Fibroblast of villous mesenchyme (primary cell): Measurements from ENCODE around the gene LTF. TPM values are rescaled to one million over a fixed set of nuclear protein-coding genes. Genes with fewer than 3 reads are reported as not detected.

ENCODE experiments used
- DNase-seq: peaks from one replicate; pipeline ENCODE4 v3.0.0-alpha.2; 2010; ENCODE audit warnings: low read depth
- H3K4me3 ChIP-seq: 2 replicates; pipeline ENCODE4 v1.5.1; 2011; ENCODE audit warnings: low read depth, mild to moderate bottlenecking, low read length
- CTCF ChIP-seq: IDR thresholded peaks from 2 replicates; pipeline ENCODE4 v1.5.1; 2012; ENCODE audit warnings: low read depth, mild to moderate bottlenecking, low read length; ENCODE audit not compliant: insufficient read depth
- total RNA-seq: library from RNA; depleted of rRNA; stranded (reverse); fragments of >200 nt; gene quantifications from 2 replicates; pipeline ENCODE4 v1.2.3, GENCODE V29; 2012

Gene LTF
- total RNA-seq, 1 donor: under 0.01 TPM

GRCh38 chr3:46463120-46463867, 1.4 kb downstream of the LTF start:
- no peak for DNase-seq
- H3K4me3 ChIP-seq: no peak overlapping the region
- no peak for TF ChIP-seq CTCF

DNA sequence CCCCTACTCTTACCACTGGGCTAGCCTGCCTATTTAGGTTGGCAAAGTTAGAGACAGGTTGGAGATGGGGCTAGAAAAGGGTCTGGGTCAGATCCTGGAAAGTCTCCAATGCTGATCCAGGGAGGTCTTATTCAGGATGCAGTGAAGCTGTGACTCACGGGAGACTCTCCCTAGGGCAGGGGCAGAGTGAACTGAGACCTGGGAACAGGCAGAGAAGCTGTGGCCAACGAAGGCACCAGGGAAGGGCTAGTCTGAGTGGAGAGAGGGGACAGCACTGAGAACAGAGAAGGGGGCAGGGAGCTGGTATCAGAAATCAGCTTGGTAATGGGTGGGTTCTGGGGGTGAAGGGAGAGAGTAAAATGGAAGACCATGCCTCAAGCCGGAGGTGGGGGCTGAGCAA, 2.2 kb downstream of the LTF start:
- TF ChIP-seq CTCF: no peak
- H3K4me3 ChIP-seq: no peak overlapping the region
- no peak for DNase-seq

GRCh38 chr3:46462111-46462510, 2.6 kb downstream of the LTF start:
- DNase-seq: peak; percentile 3
- no peak overlapping the region for H3K4me3 ChIP-seq
- no peak for TF ChIP-seq CTCF

DNA sequence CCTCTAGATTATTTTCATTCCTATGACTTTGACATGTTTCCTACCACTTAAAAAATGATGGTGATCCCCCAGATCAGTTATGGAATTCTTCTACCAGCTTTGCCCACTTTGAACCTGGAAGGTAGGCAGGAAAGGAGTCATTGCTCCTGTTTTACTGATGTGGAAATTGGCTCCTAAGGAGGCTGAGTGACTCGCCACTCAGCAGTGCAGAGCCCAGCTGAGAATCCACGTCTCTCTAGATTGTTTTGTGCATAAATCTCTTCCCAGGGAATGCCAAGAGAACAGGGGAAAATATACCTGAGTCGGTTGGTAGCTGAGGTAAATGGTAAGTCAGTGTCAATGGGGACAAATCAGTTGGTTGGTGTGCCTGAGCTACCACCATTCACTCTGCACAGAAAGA, 4.7 kb downstream of the LTF start:
- no peak overlapping the region for H3K4me3 ChIP-seq
- DNase-seq: no peak
- no peak for TF ChIP-seq CTCF

GRCh38 chr3:46456118-46456517, 8.6 kb downstream of the LTF start:
- DNase-seq: no peak
- no peak for TF ChIP-seq CTCF
- H3K4me3 ChIP-seq: no peak overlapping the region

DNA sequence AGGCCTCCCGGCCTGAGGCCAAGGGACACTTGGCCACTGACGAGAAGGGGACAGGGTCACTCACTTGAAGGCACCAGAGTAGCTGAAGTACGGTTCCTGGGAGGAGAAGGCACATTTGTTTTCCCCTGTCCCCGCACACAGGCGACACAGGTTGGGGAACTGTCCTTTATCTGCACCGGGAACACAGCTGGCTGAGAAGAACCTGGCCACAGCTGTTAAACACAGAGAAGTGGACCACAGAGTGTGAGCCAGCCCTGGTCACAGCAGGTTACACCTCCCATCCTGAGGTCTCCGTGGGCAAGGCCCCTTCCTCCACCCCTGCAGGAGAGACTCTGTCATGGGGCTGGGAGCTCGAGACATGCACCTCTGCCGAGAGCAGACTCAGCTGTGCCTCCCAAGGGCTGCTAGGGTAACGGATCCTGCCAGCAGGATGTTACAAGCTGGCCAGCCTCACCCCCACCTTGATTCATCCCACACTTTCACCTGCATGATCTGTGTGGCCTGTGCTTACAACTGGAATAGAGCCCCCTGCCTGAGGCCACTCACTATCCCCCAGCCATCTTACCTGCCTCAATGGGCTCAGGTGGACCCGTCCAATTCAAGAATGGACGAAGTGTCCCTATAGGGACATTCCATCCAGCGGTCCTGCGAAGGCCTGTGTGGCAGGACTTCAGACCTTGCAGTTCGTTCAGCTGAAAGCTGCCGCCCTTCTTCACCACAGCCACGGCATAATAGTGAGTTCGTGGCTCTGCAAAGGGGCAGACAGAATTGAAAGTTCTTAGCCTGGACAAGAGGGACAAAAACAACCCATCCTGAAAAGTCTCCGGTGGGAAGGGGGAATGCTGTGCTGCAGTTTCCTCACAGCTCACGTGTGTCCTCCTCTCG, 9.2 kb downstream of the LTF start:
- H3K4me3 ChIP-seq: no peak overlapping the region
- no peak for DNase-seq

More for the DNA sequence above, 9.2 kb downstream of the LTF start:
- TF ChIP-seq CTCF: no peak
